Muscle layer of duodenum (tissue), 2 donors: ENCODE measurements around the gene DNPH1.

Experiments used
- H3K27ac ChIP-seq: one replicate; pipeline ENCODE4 v1.7.0; 2013; ENCODE audit warnings: mild to moderate bottlenecking, low read length
- H3K27me3 ChIP-seq: one replicate; pipeline ENCODE4 v1.7.0; 2013; ENCODE audit warnings: low read depth, mild to moderate bottlenecking, control low read depth, low read length
- H3K36me3 ChIP-seq, 2 donors: one replicate each; pipeline ENCODE4 v1.7.0; 2013; ENCODE audit warnings: low read length in 2 of 2, control low read depth in 1 of 2, mild to moderate bottlenecking in 1 of 2; ENCODE audit not compliant: insufficient read depth in 2 of 2, control insufficient read depth in 1 of 2
- H3K4me1 ChIP-seq, 2 donors: one replicate each; pipeline ENCODE4 v1.7.0; 2013; ENCODE audit warnings: low read length in 2 of 2, mild to moderate bottlenecking in 2 of 2, control low read depth in 1 of 2, moderate library complexity in 1 of 2; ENCODE audit not compliant: insufficient read depth in 2 of 2, control insufficient read depth in 1 of 2
- H3K4me3 ChIP-seq, 2 donors: one replicate each; pipeline ENCODE4 v1.7.0; 2013; ENCODE audit warnings: low read length in 2 of 2, low read depth in 1 of 2, mild to moderate bottlenecking in 1 of 2
- H3K9me3 ChIP-seq, 2 donors: one replicate each; pipeline ENCODE4 v1.7.0; 2013; ENCODE audit warnings: low read length in 2 of 2, control low read depth in 1 of 2, mild to moderate bottlenecking in 1 of 2; ENCODE audit not compliant: control insufficient read depth in 1 of 2
- donor health status: healthy.

Gene DNPH1

GRCh38 chr6:43262000-43262779 lies 32.9 kb upstream of the DNPH1 start:
- Histone ChIP-seq H3K4me3 (no peak overlapping the region), H3K9me3 (no peaks in the 10 kb centered on the region), H3K4me1 (no peaks in the 10 kb centered on the region), H3K36me3 (no peaks in the 10 kb centered on the region), H3K27me3 (no peaks in the 10 kb centered on the region), H3K27ac (no peak overlapping the region)

- Histone ChIP-seq H3K4me3 (no peak overlapping the region), H3K36me3 (no peaks in the 10 kb centered on the region), H3K9me3 (no peaks in the 10 kb centered on the region), H3K27me3 (no peaks in the 10 kb centered on the region), H3K27ac (no peak overlapping the region), H3K4me1 (no peaks in the 10 kb centered on the region)
These were observed 31.9 kb upstream of the DNPH1 start for GRCh38 chr6:43261198-43261597.

- Histone ChIP-seq H3K27me3 (no peaks in the 10 kb centered on the region), H3K36me3 (no peaks in the 10 kb centered on the region), H3K9me3 (no peaks in the 10 kb centered on the region), H3K27ac (no peak overlapping the region), H3K4me3 (no peak overlapping the region), H3K4me1 (no peaks in the 10 kb centered on the region)
These were observed 31.5 kb upstream of the DNPH1 start for GRCh38 chr6:43260791-43261190.

GRCh38 chr6:43258807-43259686 lies 29.8 kb upstream of the DNPH1 start:
- no peaks in the 10 kb centered on the region for H3K9me3 ChIP-seq
- H3K27me3 ChIP-seq, result no peaks in the 10 kb centered on the region
- H3K4me3 ChIP-seq, result no peak overlapping the region
- no peak overlapping the region for H3K27ac ChIP-seq
- H3K4me1 ChIP-seq, result no peaks in the 10 kb centered on the region
- no peaks in the 10 kb centered on the region for H3K36me3 ChIP-seq

GRCh38 chr6:43258180-43258579 lies 28.9 kb upstream of the DNPH1 start:
- Histone ChIP-seq H3K27me3 (no peaks in the 10 kb centered on the region), H3K9me3 (no peaks in the 10 kb centered on the region), H3K27ac (no peak overlapping the region), H3K36me3 (no peaks in the 10 kb centered on the region), H3K4me1 (no peaks in the 10 kb centered on the region), H3K4me3 (no peak overlapping the region)

- H3K4me1 ChIP-seq, result no peaks in the 10 kb centered on the region
- H3K4me3 ChIP-seq, result no peak overlapping the region
- H3K27me3 ChIP-seq, result peaks cover 3% of the 10 kb centered on the region
- H3K36me3 ChIP-seq, result no peaks in the 10 kb centered on the region
- no peak overlapping the region for H3K27ac ChIP-seq
- no peaks in the 10 kb centered on the region for H3K9me3 ChIP-seq
These were observed 28.3 kb upstream of the DNPH1 start for GRCh38 chr6:43257367-43258145.

- H3K4me1 ChIP-seq, result no peaks in the 10 kb centered on the region
- no peak overlapping the region for H3K4me3 ChIP-seq
- H3K9me3 ChIP-seq, result no peaks in the 10 kb centered on the region
- H3K27ac ChIP-seq, result no peak overlapping the region
- no peaks in the 10 kb centered on the region for H3K36me3 ChIP-seq
- H3K27me3 ChIP-seq, result peaks cover 7% of the 10 kb centered on the region
These were observed 27.5 kb upstream of the DNPH1 start for GRCh38 chr6:43256670-43257366.

GRCh38 chr6:43255408-43256054 lies 26.2 kb upstream of the DNPH1 start:
- Histone ChIP-seq H3K27me3 (peaks cover 17% of the 10 kb centered on the region), H3K4me3 (no peak overlapping the region)

GRCh38 chr6:43254846-43255245 lies 25.6 kb upstream of the DNPH1 start:
- no peaks in the 10 kb centered on the region for H3K36me3 ChIP-seq
- H3K4me1 ChIP-seq, result no peaks in the 10 kb centered on the region
- H3K27ac ChIP-seq, result no peak overlapping the region
- H3K9me3 ChIP-seq, result no peaks in the 10 kb centered on the region
- peaks cover 17% of the 10 kb centered on the region for H3K27me3 ChIP-seq
- no peak overlapping the region for H3K4me3 ChIP-seq

More at GRCh38 chr6:43255408-43256054, 26.2 kb upstream of the DNPH1 start:
- H3K4me1 ChIP-seq, result no peaks in the 10 kb centered on the region
- H3K36me3 ChIP-seq, result no peaks in the 10 kb centered on the region
- no peak overlapping the region for H3K27ac ChIP-seq
- no peaks in the 10 kb centered on the region for H3K9me3 ChIP-seq

- H3K4me3 ChIP-seq, result no peak overlapping the region
- H3K36me3 ChIP-seq, result no peaks in the 10 kb centered on the region
- H3K4me1 ChIP-seq, result no peaks in the 10 kb centered on the region
- H3K27me3 ChIP-seq, result peaks cover 17% of the 10 kb centered on the region
- no peaks in the 10 kb centered on the region for H3K9me3 ChIP-seq
- no peak overlapping the region for H3K27ac ChIP-seq
These were observed 25.0 kb upstream of the DNPH1 start for GRCh38 chr6:43254138-43254817.
